Spleen (tissue), 11 donors: ENCODE measurements around the gene FILIP1L. TPM values are rescaled to one million over a fixed set of nuclear protein-coding genes. Genes with fewer than 3 reads are reported as not detected.

Experiments used
- DNase-seq: peaks from one replicate; pipeline ENCODE4 v3.0.0-alpha.2; 2020
- H3K27ac ChIP-seq, 8 donors: fragments of 200-600 bp; sonication (generic) in 7 of 8; 1 replicate in 4 of 8; 2 replicates in 4 of 8; pipeline versions ENCODE4 v1.5.0 to v1.8.0; 2016 to 2021; ENCODE audit warnings: inconsistent platforms in 4 of 8, mild to moderate bottlenecking in 4 of 8, moderate library complexity in 1 of 8
- H3K27me3 ChIP-seq, 7 donors: fragments of 200-600 bp; sonication (generic) in 6 of 7; replicated peaks in 1 of 7; 1 replicate in 4 of 7; 2 replicates in 3 of 7; pipeline versions ENCODE4 v1.5.0 to v1.8.0; 2016 to 2021; ENCODE audit warnings: inconsistent platforms in 3 of 7, mild to moderate bottlenecking in 1 of 7
- H3K36me3 ChIP-seq, 6 donors: fragments of 200-600 bp; sonication (generic) in 5 of 6; 1 replicate in 4 of 6; 2 replicates in 2 of 6; pipeline versions ENCODE4 v1.5.0 to v1.8.0; 2016 to 2021; ENCODE audit warnings: inconsistent platforms in 2 of 6
- H3K4me1 ChIP-seq, 6 donors: fragments of 200-600 bp; sonication (generic) in 5 of 6; 1 replicate in 3 of 6; 2 replicates in 3 of 6; pipeline versions ENCODE4 v1.5.0 to v1.8.0; 2016 to 2021; ENCODE audit warnings: inconsistent platforms in 3 of 6
- H3K4me3 ChIP-seq, 8 donors: fragments of 200-600 bp; sonication (generic) in 7 of 8; 1 replicate in 4 of 8; 2 replicates in 4 of 8; pipeline versions ENCODE4 v1.5.0 to v1.8.0; 2016 to 2021; ENCODE audit warnings: inconsistent platforms in 4 of 8, mild to moderate bottlenecking in 4 of 8, moderate library complexity in 2 of 8
- H3K9me3 ChIP-seq, 8 donors: fragments of 200-600 bp; sonication (generic) in 7 of 8; 1 replicate in 4 of 8; 2 replicates in 4 of 8; pipeline versions ENCODE4 v1.5.0 to v1.8.0; 2016 to 2021; ENCODE audit warnings: inconsistent platforms in 4 of 8
- POLR2A ChIP-seq, 3 donors: fragments of 450-650 bp; IDR thresholded peaks; one replicate each; pipeline ENCODE4 v1.5.1; 2017; ENCODE audit warnings: antibody characterized with exemption in 3 of 3, mild to moderate bottlenecking in 1 of 3
- POLR2AphosphoS5 ChIP-seq, 3 donors: sonication (generic); formaldehyde crosslinking; IDR thresholded peaks; one replicate each; pipeline ENCODE4 v1.5.1; 2017; ENCODE audit warnings: antibody characterized with exemption in 3 of 3
- WGBS, 5 donors: extraction: QIAGEN DNeasy Blood & Tissue Kit in 3 of 5; methylation state at CpG; one replicate each; pipeline versions ENCODE4 v1.1.5 to v1.1.7; 2013 to 2018; 5-methylcytosine and 5-hydroxymethylcytosine counted together
- intact Hi-C: fragments of 100-400 bp; cut with DNase I; formaldehyde crosslinking; loops from one replicate; pipeline ENCODE4 v1.15.0; 2023; ENCODE audit warnings: low total_unique reads
- polyA plus RNA-seq, 3 donors: library from polyadenylated mRNA; stranded (reverse); fragments of 200-250 nt; gene quantifications; one replicate each; pipeline ENCODE4 v1.2.1, GENCODE V29; 2013
- total RNA-seq, 7 donors: library from RNA; depleted of rRNA in 3 of 7; stranded (reverse); fragments of >200 nt in 3 of 7; fragmentation: NEBNext Ultra II Directional in 4 of 7; extraction: Animal tissue kit (Norgen Biotek cat#: 25700) in 4 of 7; gene quantifications; one replicate each; pipeline versions ENCODE4 v1.1.0 to v1.2.1, GENCODE V29; 2016 to 2021
- TF ChIP-seq, protein P1 (sequence below), 11 experiments: fragments of 200-600 bp in 7 of 11; fragments of 450-650 bp in 4 of 11; sonication (generic) in 4 of 11; IDR thresholded peaks in 8 of 11; conservative IDR thresholded peaks in 3 of 11; 1 replicate in 7 of 11; 2 replicates in 4 of 11; pipeline versions ENCODE4 v1.4.0 to v1.8.0; 2016 to 2021; ENCODE audit warnings: antibody characterized with exemption in 11 of 11, inconsistent platforms in 4 of 11, mild to moderate bottlenecking in 1 of 11
- donor health status: healthy with polysubstance abuse.
- donor health status: DM: no; HTN: no; CAD: no; lungs with moderate emphysema.
- donor health status: DM: no; HTN: no; CAD: no.
- donor health status: Bipolar disorder and iron deficiency.
- donor health status: healthy.
- donor health status: DM: no; HTN: no; CAD: no.
- donor health status: DM: yes; HTN: yes; CAD: no.

Gene FILIP1L
- total and polyA plus RNA-seq, 10 donors, result 11.1 to 47.7 (median 30.9) TPM

DNA sequence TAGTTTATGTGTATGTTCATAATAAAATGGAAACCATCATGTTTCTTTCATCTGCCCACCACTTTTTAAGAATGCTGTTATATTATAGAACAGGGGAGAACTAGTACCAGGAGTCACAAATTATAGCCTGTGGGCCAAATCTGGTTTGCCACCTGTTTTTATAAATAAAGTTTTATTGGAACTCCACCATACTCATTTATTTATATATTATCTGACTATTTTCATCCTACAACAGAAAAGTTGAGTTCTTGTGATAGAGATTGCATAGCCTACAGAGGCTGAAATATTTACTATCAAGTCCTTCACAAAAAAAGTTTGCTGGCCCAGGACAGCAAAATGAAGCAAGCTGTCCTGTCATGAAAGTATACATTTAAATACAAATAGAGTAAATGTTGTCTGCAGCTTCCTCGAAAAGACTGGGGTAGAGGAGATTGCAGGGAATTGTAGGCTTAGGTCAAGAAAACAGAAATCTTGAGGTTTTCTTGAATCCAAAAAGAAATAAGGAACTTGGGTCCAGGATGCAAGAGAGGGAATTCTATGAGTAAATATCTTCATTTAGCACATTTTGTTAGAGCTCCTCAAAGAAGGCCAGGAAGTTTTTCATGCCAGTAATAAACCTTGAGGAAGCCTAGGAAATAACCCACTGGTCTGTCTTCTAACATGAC lies 41.1 kb downstream of the FILIP1L start:
- WGBS, 5 donors, result 49 to 74% (median 58%) methylated on average over 1 of the region's 1 CpG
- DNase-seq, result no peak
- intact Hi-C loops, result no loop called here

DNA sequence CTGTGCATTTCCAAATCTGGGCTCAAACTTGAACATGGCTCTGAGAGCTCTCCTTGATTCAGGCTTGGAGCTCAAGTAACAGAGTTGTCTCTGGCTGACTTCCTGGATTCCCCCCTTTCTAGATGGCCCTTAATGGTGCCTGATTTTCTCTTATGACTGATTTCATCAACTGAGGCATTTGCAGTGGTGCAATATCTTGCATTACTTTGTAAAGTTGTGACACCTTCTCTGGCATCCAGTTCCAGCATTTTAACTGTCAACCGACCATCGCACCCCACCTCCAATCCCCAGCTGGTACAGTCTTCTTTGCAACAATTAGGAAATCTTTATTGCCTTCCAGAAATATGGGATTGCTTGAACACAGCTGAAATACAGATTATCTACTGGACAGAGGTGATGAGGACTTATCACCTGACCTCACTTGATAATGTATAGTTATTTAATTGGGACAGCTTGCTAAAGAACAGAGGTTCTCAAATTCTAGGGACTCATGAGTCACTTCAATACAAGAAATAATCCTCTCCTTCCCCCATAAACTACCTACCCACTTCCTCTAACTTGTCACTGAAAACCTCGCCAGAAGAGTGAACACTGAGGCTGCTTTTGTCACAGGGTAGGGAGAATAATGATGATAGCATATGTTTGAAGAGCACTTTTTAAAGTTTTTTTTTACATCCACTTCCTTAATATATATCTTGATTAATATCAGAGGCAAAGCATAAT lies 41.8 kb downstream of the FILIP1L start:
- peak overlapping the region in 5 of 8 donors; percentile 1 to 73 (median 60) for H3K27ac ChIP-seq
- intact Hi-C loops, result no loop called here
- H3K4me3 ChIP-seq, result no peak overlapping the region
- TF ChIP-seq, protein P1, sequence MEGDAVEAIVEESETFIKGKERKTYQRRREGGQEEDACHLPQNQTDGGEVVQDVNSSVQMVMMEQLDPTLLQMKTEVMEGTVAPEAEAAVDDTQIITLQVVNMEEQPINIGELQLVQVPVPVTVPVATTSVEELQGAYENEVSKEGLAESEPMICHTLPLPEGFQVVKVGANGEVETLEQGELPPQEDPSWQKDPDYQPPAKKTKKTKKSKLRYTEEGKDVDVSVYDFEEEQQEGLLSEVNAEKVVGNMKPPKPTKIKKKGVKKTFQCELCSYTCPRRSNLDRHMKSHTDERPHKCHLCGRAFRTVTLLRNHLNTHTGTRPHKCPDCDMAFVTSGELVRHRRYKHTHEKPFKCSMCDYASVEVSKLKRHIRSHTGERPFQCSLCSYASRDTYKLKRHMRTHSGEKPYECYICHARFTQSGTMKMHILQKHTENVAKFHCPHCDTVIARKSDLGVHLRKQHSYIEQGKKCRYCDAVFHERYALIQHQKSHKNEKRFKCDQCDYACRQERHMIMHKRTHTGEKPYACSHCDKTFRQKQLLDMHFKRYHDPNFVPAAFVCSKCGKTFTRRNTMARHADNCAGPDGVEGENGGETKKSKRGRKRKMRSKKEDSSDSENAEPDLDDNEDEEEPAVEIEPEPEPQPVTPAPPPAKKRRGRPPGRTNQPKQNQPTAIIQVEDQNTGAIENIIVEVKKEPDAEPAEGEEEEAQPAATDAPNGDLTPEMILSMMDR (IDR thresholded peaks at IDR 0.05 in 8 of 11, conservative IDR thresholded peaks at IDR 0.05 in 3 of 11), result no peak
- TF ChIP-seq POLR2A (IDR thresholded peaks at IDR 0.05) (no peak), POLR2AphosphoS5 (IDR thresholded peaks at IDR 0.05) (no peak)
- no peaks in the 10 kb centered on the region for H3K9me3 ChIP-seq
- H3K4me1 ChIP-seq, result peaks cover 14 to 73% (median 50%) of the 10 kb centered on the region in 6 donors
- DNase-seq, result no peak
- no peaks in the 10 kb centered on the region for H3K27me3 ChIP-seq
- no peaks in the 10 kb centered on the region for H3K36me3 ChIP-seq
- WGBS, 5 donors, result 43 to 68% (median 57%) methylated on average over 3 of the region's 3 CpGs

More for the DNA sequence above, 41.1 kb downstream of the FILIP1L start:
- Histone ChIP-seq H3K27me3 (no peaks in the 10 kb centered on the region), H3K4me3 (peak overlapping the region in 1 of 8 donors; percentile 31), H3K9me3 (no peaks in the 10 kb centered on the region), H3K36me3 (no peaks in the 10 kb centered on the region), H3K4me1 (peaks cover 14 to 73% (median 50%) of the 10 kb centered on the region in 6 donors), H3K27ac (peak overlapping the region in 6 of 8 donors; percentile 6 to 73 (median 59))
- TF ChIP-seq POLR2A (IDR thresholded peaks at IDR 0.05), result no peak
- TF ChIP-seq, protein P1 (IDR thresholded peaks at IDR 0.05 in 8 of 11, conservative IDR thresholded peaks at IDR 0.05 in 3 of 11), result no peak

DNA sequence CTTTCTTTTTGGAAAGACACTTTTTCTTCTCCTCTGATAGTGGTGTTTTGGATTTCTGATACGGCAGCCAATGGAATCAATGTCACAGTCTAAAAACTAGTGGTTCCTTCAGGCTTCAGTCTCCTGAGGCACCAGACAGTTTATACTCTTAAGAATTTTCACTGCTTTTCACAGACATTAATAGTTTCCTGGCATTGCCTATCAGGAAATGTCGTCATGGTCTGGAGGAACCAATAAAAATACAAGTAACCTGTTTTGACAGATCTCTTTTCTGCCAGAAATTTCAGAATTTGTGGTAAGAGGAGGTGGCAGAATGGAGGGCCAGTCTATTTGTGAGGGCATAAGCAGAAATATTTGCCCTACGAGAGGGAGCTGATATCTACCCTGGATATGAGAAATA lies 44.8 kb downstream of the FILIP1L start:
- peak overlapping the region in 7 of 8 donors; percentile 26 to 63 (median 46) for H3K27ac ChIP-seq
- TF ChIP-seq POLR2A (IDR thresholded peaks at IDR 0.05) (no peak), POLR2AphosphoS5 (IDR thresholded peaks at IDR 0.05) (no peak)
- TF ChIP-seq, protein P1 (IDR thresholded peaks at IDR 0.05 in 8 of 11, conservative IDR thresholded peaks at IDR 0.05 in 3 of 11), result no peak
- no peak for DNase-seq
- H3K4me1 ChIP-seq, result peaks cover 14 to 58% (median 38%) of the 10 kb centered on the region in 6 donors
- no peaks in the 10 kb centered on the region for H3K9me3 ChIP-seq
- intact Hi-C loops, result loop anchor here (5.0 to 10.0 kb wide), 2 partner anchors 183 to 235 kb away; no protein-coding TSS in a partner anchor
- no peak overlapping the region for H3K4me3 ChIP-seq
- H3K36me3 ChIP-seq, result no peaks in the 10 kb centered on the region
- H3K27me3 ChIP-seq, result no peaks in the 10 kb centered on the region
- WGBS, 5 donors, result 50 to 68% (median 60%) methylated on average over 3 of the region's 3 CpGs

DNA sequence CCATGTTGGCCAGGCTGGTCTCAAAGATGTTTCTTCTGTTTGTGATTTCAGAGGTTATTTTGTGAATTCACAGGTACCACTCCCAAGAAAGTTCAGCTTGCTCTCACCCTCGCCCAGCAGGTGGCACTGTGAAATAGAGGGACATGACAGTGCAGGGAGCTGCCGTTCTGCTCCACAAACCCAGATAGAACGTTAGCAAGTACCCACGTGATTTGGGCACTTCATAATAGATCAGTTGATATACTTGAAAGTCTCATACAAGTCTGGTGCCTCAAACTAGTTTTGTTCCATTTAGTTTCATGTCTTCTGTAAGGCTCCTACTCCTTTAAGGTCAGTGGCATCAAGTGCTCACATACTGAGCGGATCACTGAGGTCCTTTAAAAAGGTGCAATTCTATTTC lies 45.5 kb downstream of the FILIP1L start:
- Histone ChIP-seq H3K4me3 (no peak overlapping the region), H3K9me3 (no peaks in the 10 kb centered on the region), H3K27me3 (no peaks in the 10 kb centered on the region), H3K36me3 (no peaks in the 10 kb centered on the region), H3K27ac (peak overlapping the region in 6 of 8 donors; percentile 26 to 63 (median 46)), H3K4me1 (peaks cover 12 to 56% (median 35%) of the 10 kb centered on the region in 6 donors)
- DNase-seq, result peak; percentile 93
- 7 to 18% (median 17%) methylated on average over 5 of the region's 5 CpGs for WGBS, 5 donors
- peak in 1 of 3 donors; percentile 29 for TF ChIP-seq POLR2AphosphoS5 (IDR thresholded peaks at IDR 0.05)
- no peak for TF ChIP-seq POLR2A (IDR thresholded peaks at IDR 0.05)
- TF ChIP-seq, protein P1 (IDR thresholded peaks at IDR 0.05 in 8 of 11, conservative IDR thresholded peaks at IDR 0.05 in 3 of 11), result peak; percentile 55 to 86 (median 80)
- intact Hi-C loops, result loop anchor here (5.0 to 10.0 kb wide), 2 partner anchors 183 to 234 kb away; no protein-coding TSS in a partner anchor
